Left cardiac atrium (tissue), 4 donors: Measurements from ENCODE around the gene DAPK1. TPM values are rescaled to one million over a fixed set of nuclear protein-coding genes. Genes with fewer than 3 reads are reported as not detected.
A peak's percentile ranks its signal among the peaks of the same experiment; 100 is the strongest.
"Not testable (repeated sequence)": the region's sequence is repeated elsewhere in the genome, so short reads cannot be mapped to it uniquely, and the experiment has no call there.

Source experiments
- ATAC-seq, 2 donors: fragments of 200-7000 bp; cut with Tn5 transposase; one replicate each; pipeline ENCODE4 v1.9.1; 2020; ENCODE audit warnings: mild to moderate bottlenecking in 2 of 2, moderate library complexity in 2 of 2
- DNase-seq: peaks from one replicate; pipeline ENCODE4 v3.0.0-alpha.2; 2020
- intact Hi-C, 2 donors: fragments of 100-400 bp; cut with DNase I; formaldehyde crosslinking; loops; one replicate each; pipeline versions ENCODE4 v1.14.1 to v1.15.1; 2022 to 2023
- total RNA-seq, 2 donors: library from RNA; stranded (reverse); fragmentation: NEBNext Ultra II Directional; extraction: Animal tissue kit (Norgen Biotek cat#: 25700); gene quantifications; one replicate each; pipeline ENCODE4 v1.2.1, GENCODE V29; 2021
- donor health status: DM: no; HTN: yes; CAD: no.
- donor health status: DM: no; HTN: yes; CAD: no; lungs with severe emphysema.
- donor health status: DM: yes; HTN: yes; CAD: no.
- donor health status: Dilated cardiomyopathy.

DAPK1 gene
- total RNA-seq, 2 donors from 2014 or later: 19.9 to 21.7 TPM

DNA sequence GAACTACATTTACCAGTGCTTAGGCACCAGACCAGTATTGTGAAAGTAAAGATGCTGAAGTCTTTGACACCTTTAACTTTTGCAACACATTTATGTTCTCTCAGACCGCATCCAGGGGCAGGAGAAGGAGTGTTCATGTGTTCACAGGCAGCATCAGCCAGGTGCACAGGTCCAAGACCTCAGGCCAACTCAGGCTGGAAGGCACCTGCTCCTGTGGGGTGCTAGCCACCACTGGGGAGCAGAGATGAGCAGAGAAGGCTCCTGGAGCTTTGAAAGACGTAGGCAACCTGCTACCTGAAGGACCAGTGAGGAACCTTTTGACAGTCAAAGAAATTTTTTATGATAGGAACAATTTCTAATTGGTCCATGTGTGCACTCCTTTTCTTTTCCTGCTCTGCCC is 35.6 kb downstream of the DAPK1 start:
- ATAC-seq (no peak), DNase-seq (no peak)
- intact Hi-C loops: no loop called here

DNA sequence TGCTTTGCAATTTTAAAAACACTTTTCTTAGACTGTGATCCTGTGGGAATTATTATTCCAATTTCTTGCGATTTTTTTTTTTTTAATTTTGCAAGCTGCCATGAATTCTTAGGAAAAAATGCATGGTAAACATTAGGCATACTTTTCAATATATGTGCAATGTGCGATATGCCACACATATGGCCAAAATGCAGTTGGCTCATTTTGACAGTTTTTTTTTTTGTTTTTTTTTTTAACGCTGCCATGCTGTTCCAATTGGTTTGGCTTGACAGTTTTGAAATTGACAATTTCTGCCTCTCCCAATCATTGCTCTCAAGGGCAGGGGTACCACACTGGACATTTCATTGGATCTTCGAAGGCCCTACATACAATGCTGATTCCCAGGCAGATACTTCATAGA is 36.4 kb downstream of the DAPK1 start:
- no peak for DNase-seq
- intact Hi-C loops: no loop called here
- ATAC-seq: no peak

DNA sequence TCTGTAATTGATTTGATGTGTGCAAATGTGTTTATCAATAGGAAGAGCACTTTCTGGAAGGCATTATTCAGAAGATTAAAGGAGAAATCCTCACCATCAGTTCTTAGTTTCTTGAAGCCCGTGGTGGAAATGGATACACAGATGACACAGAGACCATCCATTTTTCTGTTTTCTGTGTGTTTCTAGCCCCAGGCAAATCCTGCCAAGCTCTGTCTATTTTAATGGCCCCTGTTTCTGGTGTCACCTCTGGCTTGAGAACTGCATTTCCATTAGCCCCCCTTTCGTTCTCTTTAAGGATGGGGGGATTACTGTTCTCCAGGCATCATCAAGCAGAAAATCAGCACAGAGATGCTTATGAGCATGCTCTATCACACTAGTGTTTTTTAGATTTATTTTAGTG is 37.3 kb downstream of the DAPK1 start:
- DNase-seq (no peak), ATAC-seq (no peak)
- intact Hi-C loops: no loop called here

DNA sequence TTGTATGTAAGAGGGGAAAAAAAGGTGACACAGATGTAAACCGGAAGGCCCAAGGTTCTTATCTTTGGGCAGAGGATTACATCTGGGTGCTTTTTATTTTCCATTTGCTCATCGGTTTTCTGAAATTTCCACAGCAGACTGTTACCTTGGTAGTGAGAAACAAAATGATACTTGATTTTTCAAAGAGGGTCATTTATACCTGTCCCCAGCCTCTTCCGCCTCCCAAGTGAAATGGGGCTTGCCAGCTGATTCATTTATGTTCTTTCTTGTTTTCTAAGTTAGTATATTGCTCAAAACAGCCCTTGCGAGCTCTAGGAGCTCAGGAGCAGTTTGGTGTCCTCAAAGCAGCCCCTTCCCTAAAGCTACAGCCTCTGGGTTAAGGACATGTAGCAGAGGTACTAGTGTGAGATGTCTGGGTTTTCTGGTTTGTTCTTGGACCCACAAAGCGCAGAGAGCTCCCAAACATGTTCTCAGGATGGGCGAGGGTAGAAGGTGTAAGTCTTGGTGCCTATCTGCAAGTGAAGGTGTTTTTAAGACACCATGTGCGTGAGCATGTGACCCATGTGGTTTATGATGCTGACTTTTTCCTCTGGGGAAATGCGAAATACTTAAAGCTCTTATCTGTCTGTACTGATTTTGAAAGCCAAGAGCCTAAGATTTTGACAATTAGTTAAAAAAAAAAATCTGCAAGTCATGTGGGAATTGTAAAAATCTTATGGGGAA is 38.3 kb downstream of the DAPK1 start:
- DNase-seq (no peak), ATAC-seq (no peak)
- intact Hi-C loops: no loop called here

DNA sequence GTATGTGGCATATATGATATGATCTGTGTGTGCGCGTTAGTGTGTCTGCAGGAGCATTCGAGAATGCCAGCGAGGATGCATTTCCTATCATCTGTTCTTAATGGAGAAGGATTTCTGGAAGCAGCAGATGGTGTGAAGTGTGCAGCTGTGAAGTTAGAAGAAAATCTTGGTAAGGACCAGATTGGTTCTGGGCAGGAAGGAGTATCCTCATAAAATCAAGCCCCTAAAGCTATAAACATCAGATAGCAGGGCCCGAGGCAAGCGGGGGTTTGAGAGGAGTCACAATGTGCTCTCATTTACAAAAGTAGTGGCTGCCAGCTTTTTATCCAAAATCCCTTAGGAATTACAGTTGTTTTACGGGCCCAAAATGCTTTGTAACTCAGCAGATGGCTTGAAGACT is 40.0 kb downstream of the DAPK1 start:
- DNase-seq: no peak
- intact Hi-C loops: no loop called here
- ATAC-seq: no peak

DNA sequence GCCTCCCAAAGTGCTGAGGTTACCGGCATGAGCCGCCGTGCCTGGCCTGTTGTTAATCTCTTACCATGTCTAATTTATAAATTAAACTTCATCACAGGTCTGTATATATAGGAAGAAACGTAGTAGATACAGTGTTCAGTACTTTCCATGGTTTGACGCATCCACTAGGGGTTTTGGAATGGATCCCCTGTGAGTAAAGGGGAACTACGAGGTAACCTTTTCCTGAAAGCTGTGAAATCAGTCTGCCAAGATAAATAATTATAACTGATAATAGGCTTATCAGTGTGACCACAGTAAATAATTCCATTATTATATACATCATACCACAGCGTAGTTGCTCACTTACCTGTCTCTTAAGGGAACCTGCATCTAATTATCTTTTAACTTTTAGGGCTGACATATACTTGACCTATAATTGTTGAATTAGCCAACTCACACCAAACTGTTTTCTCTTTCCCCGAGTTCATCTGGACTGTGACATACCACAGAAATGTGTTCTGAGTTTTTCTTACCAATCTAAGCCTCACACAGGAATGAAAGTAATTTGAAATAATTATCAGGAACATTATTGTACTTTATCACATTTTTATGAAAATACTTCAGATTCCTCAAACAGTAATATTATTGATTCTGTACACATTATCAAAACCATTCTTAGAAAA is 42.9 kb downstream of the DAPK1 start:
- DNase-seq: no peak
- intact Hi-C loops: no loop called here
- no peak for ATAC-seq

DNA sequence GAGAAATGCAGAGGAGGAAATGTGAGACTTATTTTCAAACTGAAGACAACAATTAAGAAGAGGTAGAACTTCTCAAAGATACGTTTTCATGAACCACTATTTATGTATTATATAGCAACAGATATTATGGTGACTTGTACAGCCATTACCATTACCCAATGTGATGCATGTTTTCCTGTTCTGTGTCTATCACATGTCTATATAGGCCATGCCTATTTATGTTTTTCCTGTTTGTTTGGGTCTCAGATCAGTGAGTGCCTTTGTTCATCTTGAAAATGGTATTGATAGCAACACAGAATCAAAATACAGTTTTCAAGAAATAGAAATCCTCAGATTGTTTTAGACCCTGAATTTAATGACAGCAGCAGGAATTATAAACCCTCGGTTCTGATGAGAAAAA is 44.0 kb downstream of the DAPK1 start:
- DNase-seq: no peak
- no peak for ATAC-seq
- intact Hi-C loops: no loop called here

DNA sequence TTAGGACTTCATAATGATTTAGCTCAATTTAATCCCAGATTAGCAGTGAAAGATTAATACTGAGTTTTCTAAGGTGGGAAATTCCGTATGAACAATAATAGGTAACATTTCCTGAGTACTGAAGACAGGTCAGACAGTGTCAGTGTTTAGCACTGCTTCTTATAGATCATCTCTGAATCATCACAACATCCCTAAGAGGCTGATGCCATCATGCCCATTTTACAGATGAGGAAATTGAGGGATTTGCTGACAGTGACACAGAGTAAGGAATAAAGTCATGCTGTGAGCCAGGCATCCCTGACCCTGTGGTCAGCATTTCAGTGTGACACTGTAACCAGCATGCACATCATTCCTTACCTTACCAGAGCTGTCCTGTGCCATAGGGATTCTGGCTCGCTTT is 44.5 kb downstream of the DAPK1 start:
- DNase-seq: no peak
- intact Hi-C loops: no loop called here
- no peak for ATAC-seq

DNA sequence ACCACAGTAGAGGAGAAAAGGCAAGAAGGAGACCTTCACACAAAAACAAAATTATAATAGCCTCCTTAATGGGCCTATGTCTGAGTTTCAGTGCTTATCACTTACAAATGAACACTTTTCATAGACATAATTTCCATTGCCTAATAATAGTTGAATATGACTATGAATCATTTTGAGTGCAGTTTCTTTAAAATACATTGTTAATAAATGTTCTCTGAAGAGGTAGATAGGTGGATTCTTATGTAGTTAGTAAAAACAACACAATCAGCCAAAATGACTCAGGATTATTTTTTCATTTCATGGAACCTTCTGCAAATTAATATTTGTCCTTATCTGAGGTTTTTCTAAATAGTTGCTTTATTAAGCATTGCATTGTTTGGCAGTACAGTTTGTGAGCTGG is 45.6 kb downstream of the DAPK1 start:
- intact Hi-C loops: no loop called here
- no peak for DNase-seq
- peak in 1 of 2 donors; percentile 47 for ATAC-seq

DNA sequence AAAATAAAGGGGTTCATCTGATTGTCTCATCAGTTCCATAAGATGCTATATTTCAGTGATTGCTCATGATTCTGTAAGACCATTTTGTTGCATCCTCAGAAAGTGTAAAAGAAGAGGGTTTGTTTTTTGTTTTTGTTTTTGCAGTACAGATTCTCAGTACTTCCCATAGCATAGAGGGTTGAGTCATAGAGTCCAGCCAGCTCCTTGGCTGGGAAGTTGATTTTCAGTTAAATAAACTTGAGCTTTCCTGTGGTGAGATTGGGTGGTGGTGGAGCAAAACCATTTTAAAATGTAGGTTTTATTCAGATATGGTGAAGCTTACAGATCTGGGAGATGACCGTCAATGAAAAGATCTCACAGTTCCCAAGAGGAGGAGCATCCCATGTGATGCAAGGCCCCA is 48.2 kb downstream of the DAPK1 start:
- intact Hi-C loops: no loop called here
- no peak for ATAC-seq

DNA sequence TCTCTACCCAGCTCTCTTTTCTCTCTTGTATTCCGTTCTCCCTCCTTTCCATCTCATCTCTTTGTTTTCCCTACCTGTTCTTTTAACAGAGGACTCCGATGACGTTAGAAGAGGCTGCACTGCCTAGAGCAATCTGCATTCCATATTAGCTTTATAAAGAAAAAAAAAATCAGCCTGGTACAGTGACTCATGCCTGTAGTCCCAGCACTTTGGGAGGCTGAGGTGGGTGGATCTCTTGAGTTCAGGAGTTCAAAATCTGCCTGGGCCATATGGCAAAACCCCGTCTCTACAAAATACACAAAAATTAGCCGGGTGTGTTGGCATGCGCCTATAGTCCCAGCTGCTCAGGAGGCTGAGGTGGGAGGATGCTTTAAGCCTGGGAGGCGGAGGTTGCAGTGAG is 49.0 kb downstream of the DAPK1 start:
- peak in 1 of 2 donors; percentile 76 for ATAC-seq
- intact Hi-C loops: no loop called here

More for the DNA sequence above, 48.2 kb downstream of the DAPK1 start:
- DNase-seq: no peak

DNA sequence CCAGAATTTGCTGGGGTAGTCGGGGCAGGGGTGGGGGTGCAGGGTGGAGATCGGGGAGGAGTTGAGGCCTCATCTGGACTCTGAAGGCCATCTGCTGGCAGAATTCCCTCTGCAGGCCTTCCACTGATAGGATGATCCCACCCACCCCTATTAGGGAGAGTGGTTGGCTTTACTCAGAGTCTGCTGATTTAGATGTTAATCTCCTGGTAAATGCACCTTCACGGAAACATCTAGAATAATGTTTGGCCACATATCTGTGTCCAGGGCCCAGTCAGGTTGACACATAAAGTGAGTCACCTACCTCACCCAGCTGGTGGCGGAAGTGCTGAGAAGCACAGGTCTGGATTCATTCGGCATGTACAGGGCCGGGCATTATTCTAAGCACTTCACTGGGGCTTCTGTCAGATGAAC is 50.0 kb downstream of the DAPK1 start:
- ATAC-seq (peak in 1 of 2 donors; percentile 10), DNase-seq (no peak)
- intact Hi-C loops: no loop called here

More for the DNA sequence above, 49.0 kb downstream of the DAPK1 start:
- DNase-seq: no peak

DNA sequence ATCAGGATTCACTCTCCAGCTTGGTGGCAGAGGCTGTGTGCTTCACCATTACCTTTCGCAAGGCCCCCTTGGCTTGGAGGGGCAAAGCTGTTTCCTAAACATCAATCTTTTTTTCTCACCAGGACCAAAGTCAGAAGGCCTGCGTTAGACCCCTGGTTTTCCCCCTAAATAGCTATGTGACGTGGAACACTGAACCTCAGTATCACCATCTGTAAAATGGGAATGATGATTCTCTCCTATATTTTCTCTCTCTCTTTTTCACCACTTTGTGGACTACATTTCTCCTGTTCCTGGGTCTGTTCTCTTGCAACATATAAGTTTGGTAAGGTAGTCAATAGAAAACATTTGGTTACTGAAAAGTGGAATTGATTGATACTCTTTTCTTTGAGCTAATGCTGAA is 50.5 kb downstream of the DAPK1 start:
- ATAC-seq (no peak), DNase-seq (no peak)
- intact Hi-C loops: no loop called here

DNA sequence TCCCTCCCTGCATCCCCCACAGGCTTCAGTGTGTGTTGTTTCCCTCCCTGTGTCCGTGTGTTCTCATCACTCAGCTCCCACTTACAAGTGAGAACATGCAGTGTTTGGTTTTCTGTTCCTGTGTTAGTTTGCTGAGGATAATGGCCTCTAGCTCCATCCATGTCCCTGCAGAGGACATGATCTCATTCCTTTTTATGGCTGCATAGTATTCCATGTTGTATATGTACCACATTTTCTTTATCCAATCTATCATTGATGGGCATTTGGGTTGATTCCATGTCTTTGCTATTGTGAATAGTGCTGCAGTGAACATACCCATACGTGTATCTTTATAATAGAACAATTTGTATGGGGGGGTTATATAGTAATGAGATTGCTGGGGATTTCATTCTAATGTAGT is 51.4 kb downstream of the DAPK1 start:
- DNase-seq, intact Hi-C loops, ATAC-seq: not testable (repeated sequence)

DNA sequence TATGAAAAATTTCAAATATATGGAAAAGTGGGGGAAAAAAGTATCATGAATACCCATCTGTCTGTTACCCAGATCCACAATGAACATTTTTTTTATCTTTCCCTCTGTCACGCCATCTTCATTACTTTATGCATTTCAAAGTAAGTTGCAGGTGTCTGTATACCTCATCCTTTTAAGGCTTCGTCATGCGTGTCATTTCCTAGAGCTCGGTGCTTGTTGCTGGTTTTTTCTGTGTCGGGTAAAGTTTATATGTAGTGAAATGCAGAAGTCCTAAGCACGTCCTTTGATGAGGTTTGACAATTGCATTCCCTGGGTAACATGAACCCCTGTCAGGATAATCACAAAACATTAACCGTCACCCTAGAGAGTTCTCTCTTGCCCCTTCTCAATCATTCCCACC is 52.1 kb downstream of the DAPK1 start:
- intact Hi-C loops: no loop called here
- DNase-seq: no peak
- ATAC-seq: no peak

DNA sequence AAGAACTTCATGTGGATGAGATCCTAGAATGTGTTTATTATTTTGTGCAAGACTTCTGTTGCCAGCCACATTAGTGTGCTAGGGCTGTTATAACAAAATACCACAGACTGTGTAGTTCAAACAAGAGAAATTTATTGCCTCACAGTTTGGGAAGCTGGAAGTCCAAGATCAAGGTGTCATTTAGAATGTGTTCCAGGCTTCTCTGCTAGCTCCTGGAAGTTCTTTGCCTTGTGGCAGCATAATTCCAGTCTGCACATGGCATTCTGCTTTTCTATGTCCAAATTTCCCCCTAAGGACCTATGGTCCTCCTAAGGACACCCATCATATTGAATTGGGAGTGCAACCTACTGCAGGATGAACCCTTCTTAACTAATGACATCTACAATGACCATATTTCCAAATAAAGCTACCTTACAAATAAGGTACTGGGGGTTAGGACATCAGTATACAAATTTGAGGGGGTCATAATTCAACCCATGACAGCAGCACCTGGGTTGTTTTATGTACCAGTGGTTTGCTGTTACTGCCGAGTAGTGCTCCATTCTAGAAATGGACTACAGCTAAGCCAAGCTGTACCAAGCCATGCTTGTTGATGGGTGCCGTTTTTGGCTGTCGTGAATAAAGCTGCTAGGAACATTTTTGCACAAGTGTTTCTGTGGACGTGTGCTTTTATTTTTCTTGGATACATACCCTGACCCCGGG is 52.7 kb downstream of the DAPK1 start:
- DNase-seq: no peak
- ATAC-seq: no peak
- intact Hi-C loops: no loop called here

DNA sequence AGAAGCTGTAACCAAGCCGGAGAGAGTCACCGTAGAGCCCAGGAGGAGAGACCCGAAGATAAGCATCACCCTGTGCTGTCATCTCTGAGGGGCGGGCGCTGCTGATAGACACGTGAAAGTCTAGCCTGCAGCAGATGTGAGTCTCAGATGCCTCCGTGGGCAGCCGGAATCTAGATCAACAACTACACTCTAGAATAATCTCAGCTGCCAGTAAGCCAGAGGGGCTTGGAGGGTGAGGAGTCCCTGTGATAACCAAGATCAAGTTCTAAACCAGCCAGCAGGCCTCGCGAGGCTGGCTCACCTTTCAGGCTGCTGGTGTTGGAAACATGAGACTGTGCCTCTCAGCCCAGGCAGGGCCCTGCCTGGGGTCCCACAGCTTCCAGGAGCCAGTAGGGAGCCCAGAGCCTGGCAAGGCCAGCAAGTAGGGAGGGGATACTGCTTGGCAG is 54.1 kb downstream of the DAPK1 start:
- intact Hi-C loops: no loop called here
- no peak for DNase-seq
- no peak for ATAC-seq

DNA sequence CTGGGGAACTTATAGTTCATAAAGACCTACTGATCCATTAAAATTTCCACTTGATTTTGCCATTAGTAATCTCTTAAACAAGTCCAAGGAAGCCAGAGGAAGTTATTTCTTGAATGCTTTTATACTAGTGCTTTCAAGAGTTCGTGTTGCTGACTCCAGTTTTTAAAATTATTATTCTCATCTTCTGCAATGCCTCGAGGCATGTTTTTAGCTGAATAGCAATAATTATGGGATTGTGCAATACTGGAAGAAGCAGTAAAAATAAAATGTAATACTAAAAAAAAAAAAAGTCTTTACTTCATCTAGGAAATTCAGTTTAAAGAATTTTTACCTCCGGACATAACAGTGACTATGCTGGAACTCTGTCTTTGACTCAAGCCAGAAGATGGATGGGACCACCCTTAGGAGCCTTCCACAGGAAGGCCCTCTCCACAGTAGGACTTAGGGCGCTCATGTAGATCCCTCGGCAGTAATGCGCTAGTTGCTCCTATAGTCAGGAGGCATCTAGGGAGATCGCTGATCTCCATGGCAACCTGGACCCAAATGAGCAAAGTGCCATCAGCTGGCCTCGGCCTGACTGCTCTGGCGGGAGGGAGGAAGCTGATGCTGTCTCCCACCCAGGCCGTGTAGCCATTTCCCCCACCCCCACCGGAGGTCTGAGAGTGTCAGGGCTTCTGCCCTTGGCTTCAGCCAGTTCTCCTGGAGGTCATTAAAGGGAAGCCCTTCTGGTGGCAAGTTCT is 56.7 kb downstream of the DAPK1 start:
- no peak for DNase-seq
- ATAC-seq: peak in 1 of 2 donors; percentile 21
- intact Hi-C loops: no loop called here

DNA sequence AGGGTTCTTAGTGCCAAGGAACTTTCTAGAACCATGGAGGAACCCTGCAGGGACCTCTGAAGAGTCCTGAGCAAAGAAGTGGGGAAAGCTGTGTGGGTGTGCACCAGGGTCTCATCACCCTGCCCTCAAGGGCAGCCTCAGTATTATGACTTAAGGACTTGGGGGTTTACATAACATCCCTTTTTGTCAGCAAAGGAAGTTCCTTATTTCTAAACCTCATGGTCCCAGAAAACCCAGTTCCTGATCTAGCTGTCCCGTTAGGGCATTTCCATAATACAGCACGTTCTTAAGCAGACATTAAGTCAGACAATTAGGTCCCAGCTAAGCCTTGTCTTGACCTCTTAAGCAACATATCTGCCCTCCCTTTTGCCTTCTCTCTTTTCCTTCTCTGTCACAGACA is 57.3 kb downstream of the DAPK1 start:
- ATAC-seq (peak in 1 of 2 donors; percentile 60), DNase-seq (no peak)
- intact Hi-C loops: no loop called here

DNA sequence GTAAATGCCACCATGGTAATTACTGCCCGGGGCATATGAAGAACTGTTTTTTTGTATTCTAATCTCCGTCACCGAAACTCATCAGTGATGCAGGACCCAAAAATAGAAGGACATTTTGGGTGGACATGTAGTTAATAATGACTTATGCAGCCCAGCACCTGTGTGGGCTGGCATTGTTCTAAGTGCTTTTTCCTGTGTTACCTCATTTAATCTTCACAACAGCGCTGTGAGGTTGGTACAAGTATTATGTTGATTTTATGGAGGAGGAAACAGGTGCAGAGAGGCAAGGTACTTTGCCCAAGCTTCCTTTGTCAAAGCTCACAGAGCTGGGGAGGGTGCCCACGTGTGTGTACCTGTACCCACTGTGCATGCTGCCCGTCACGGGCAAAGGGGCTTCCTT is 58.4 kb downstream of the DAPK1 start:
- ATAC-seq (no peak), DNase-seq (no peak)
- intact Hi-C loops: no loop called here
